ENCODE results near the gene HS1BP3.

DNA sequence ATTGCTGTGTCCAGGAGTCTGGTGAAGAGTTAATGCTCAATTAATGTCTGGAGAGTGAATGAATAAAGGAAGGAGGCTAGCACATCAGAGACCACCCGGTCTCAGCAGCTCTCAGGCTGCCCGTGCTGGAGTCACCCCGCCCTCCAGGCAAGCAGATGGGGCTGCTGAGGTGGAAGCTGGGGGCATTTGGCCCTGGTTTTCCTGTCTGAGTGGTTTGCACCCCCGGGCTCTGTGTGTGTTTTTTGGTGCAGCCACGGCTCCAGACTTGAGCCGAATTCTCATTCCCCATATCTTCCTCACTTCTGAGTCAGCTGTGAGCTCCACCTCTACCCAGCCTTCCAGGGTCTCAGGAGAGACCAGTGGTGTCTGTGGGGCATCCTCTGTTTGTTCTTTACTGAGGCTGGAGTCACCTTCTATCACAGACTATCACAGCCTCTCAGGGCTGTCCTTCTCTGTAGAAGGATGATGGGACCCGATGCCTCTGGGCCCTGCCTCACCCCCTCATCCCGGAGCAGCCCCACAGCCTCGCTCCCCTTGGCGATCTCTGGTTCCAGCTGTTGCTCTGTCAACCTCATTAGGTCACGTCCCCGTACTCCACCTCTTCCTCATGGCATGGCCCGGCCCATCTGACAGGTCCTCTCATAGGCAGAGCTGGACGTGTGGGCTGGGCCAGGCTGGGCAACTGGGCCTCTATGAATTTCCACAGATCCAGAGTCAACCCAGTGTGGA is 60.8 kb downstream of the HS1BP3 start:
- TF ChIP-seq, protein P1, sequence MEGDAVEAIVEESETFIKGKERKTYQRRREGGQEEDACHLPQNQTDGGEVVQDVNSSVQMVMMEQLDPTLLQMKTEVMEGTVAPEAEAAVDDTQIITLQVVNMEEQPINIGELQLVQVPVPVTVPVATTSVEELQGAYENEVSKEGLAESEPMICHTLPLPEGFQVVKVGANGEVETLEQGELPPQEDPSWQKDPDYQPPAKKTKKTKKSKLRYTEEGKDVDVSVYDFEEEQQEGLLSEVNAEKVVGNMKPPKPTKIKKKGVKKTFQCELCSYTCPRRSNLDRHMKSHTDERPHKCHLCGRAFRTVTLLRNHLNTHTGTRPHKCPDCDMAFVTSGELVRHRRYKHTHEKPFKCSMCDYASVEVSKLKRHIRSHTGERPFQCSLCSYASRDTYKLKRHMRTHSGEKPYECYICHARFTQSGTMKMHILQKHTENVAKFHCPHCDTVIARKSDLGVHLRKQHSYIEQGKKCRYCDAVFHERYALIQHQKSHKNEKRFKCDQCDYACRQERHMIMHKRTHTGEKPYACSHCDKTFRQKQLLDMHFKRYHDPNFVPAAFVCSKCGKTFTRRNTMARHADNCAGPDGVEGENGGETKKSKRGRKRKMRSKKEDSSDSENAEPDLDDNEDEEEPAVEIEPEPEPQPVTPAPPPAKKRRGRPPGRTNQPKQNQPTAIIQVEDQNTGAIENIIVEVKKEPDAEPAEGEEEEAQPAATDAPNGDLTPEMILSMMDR (conservative IDR thresholded peaks at IDR 0.05 in 1 of 2, IDR thresholded peaks at IDR 0.05 in 1 of 2; ENCODE audit: extremely low read depth in 1 of 2, insufficient read depth in 1 of 2, low read depth in 1 of 2, low read length in 2 of 2), result no peak
- no peak for TF ChIP-seq EZH2 (IDR thresholded peaks at IDR 0.05; ENCODE audit: borderline replicate concordance, low read length)
